Activated B cell treated with CpG ODN at 0.5 μM for 24 hours (primary cell): ENCODE data around the gene GNB3. TPM values are rescaled to one million over a fixed set of nuclear protein-coding genes. Genes with fewer than 3 reads are reported as not detected.

ENCODE experiments used
- ATAC-seq: fragments of 200-7000 bp; cut with Tn5 transposase; one replicate; pipeline ENCODE4 v1.10.0; 2021; ENCODE audit warnings: low read depth, mild to moderate bottlenecking, moderate library complexity
- CTCF ChIA-PET: fragments of 350-600 bp; sonication (Branson Sonifier 250); formaldehyde crosslinking; loops from one replicate; lab custom pipeline; 2021; ENCODE audit warnings: antibody characterized with exemption; lab: Charles Lee
- POLR2A ChIA-PET: fragments of 350-600 bp; sonication (Branson Sonifier 250); formaldehyde crosslinking; loops from one replicate; lab custom pipeline; 2021; ENCODE audit warnings: antibody characterized with exemption; lab: Charles Lee
- DNase-seq: peaks from one replicate; pipeline ENCODE4 v3.0.0; 2022
- H3K27ac Mint-ChIP-seq: one replicate; pipeline ENCODE4 v1.8.0; 2020; ENCODE audit warnings: mixed read lengths
- H3K27me3 Mint-ChIP-seq: one replicate; pipeline ENCODE4 v1.8.0; 2021; ENCODE audit warnings: mixed read lengths
- H3K36me3 Mint-ChIP-seq: one replicate; pipeline ENCODE4 v1.8.0; 2021; ENCODE audit warnings: low read depth, mixed read lengths
- H3K4me1 Mint-ChIP-seq: one replicate; pipeline ENCODE4 v1.8.0; 2021; ENCODE audit warnings: mixed read lengths
- H3K4me3 Mint-ChIP-seq: one replicate; pipeline ENCODE4 v1.8.0; 2020; ENCODE audit warnings: mild to moderate bottlenecking, mixed read lengths
- H3K9me3 Mint-ChIP-seq: one replicate; pipeline ENCODE4 v1.8.0; 2020; ENCODE audit warnings: mixed read lengths
- intact Hi-C: fragments of 100-400 bp; cut with micrococcal nuclease; formaldehyde crosslinking; loops from one replicate; pipeline ENCODE4 v1.15.1; 2024
- total RNA-seq: library from RNA; stranded (reverse); gene quantifications from 2 replicates; pipeline ENCODE4 v1.2.3, GENCODE V29; 2022
- TF ChIP-seq, protein P1 (sequence below): fragments of 200-600 bp; IDR thresholded peaks from one replicate; pipeline ENCODE4 v1.8.0; 2022; ENCODE audit warnings: antibody characterized with exemption, mild to moderate bottlenecking

The GNB3 gene
- total RNA-seq, 1 donor from 2014 or later, result 0.60 TPM

DNA sequence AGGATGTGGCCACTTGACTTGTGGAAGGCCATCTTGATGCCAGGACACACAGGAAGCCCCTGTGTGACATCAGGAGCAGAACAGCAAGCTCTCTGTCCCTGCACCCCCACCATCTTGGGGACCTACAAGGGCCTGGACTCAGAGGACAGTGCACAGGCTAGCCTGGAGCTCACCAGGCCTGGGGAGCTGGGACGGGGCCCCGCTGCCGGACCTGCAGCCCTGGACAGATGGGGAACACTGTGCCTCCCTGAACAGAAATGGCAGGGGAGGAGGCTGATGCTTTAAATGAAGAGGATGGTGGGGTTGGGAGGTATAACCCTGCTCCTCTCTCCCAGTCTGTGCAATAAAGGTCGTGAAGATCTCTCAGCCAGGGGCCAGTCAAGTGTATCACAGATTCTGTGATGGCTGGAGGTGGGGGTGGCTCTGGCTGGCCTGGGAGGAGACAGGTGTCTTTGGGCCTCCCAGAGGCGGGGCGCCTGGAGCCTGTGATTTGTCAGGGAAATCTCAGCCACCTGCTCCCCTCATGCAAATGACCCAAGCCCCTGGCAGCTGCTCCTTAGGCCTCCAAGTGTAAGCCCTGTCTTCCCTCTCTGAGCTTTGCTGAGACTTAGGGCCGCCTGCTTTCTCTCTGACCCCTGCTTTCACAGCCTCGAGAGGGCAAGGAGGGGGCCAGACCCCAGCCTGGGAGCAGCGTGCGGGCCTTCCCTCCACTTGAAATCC lies 1.1 kb upstream of the GNB3 start:
- Mint-ChIP-seq H3K27me3 (peaks cover 2% of the 10 kb centered on the region), H3K36me3 (no peaks in the 10 kb centered on the region), H3K27ac (peak overlapping the region; percentile 41), H3K4me3 (no peak overlapping the region), H3K9me3 (no peaks in the 10 kb centered on the region), H3K4me1 (peaks cover 14% of the 10 kb centered on the region)
- DNase-seq (no peak), ATAC-seq (peak; percentile 78)
- POLR2A ChIA-PET, result interaction anchor here (0.5 to 3.5 kb wide), 6 partner anchors 9 to 384 kb away, joined by 3 to 15 read pairs (median 4); partner anchors contain the start of genes CDCA3, MLF2 and USP5
- CTCF ChIA-PET, result interaction anchor here (0.6 to 1.7 kb wide), 3 partner anchors 9 to 107 kb away, joined by 3 to 5 read pairs (median 5); partner anchors contain the start of gene SPSB2
- intact Hi-C loops, result no loop called here
- TF ChIP-seq, protein P1, sequence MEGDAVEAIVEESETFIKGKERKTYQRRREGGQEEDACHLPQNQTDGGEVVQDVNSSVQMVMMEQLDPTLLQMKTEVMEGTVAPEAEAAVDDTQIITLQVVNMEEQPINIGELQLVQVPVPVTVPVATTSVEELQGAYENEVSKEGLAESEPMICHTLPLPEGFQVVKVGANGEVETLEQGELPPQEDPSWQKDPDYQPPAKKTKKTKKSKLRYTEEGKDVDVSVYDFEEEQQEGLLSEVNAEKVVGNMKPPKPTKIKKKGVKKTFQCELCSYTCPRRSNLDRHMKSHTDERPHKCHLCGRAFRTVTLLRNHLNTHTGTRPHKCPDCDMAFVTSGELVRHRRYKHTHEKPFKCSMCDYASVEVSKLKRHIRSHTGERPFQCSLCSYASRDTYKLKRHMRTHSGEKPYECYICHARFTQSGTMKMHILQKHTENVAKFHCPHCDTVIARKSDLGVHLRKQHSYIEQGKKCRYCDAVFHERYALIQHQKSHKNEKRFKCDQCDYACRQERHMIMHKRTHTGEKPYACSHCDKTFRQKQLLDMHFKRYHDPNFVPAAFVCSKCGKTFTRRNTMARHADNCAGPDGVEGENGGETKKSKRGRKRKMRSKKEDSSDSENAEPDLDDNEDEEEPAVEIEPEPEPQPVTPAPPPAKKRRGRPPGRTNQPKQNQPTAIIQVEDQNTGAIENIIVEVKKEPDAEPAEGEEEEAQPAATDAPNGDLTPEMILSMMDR, result no peak

DNA sequence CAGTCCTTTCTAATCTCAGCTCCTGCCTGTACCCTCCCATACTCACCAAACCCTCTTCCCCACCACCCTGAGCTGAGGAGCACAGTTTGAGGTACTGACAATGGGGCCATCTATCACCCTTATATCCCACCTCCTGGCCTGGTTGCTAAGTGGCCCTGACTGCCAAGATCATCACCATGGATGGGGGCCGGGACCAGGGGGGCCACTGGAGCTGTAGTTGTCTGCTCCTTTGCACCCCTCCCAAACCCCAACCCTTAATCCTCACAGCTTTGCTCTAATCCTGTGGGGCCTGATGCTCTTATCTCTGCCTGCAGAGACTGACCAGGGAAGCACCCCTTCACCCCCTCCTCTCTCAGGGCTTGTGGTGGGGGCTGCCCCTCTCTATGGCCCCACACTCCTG lies 395 bp upstream of the GNB3 start:
- peaks cover 2% of the 10 kb centered on the region for H3K27me3 Mint-ChIP-seq
- POLR2A ChIA-PET, result interaction anchor here (0.6 to 3.5 kb wide), 4 partner anchors 8 to 839 kb away, joined by 3 to 15 read pairs (median 4); partner anchors contain the start of genes CDCA3 and USP5
- ATAC-seq (no peak), DNase-seq (no peak)
- H3K4me1 Mint-ChIP-seq, result peaks cover 14% of the 10 kb centered on the region
- no peak overlapping the region for H3K4me3 Mint-ChIP-seq
- H3K9me3 Mint-ChIP-seq, result no peaks in the 10 kb centered on the region
- intact Hi-C loops, result no loop called here
- H3K36me3 Mint-ChIP-seq, result no peaks in the 10 kb centered on the region
- TF ChIP-seq, protein P1, result no peak
- CTCF ChIA-PET, result interaction anchor here (1.6 to 1.7 kb wide), 2 partner anchors 9 to 33 kb away, joined by 5 read pairs; partner anchors contain the start of gene SPSB2
- peak overlapping the region; percentile 41 for H3K27ac Mint-ChIP-seq

DNA sequence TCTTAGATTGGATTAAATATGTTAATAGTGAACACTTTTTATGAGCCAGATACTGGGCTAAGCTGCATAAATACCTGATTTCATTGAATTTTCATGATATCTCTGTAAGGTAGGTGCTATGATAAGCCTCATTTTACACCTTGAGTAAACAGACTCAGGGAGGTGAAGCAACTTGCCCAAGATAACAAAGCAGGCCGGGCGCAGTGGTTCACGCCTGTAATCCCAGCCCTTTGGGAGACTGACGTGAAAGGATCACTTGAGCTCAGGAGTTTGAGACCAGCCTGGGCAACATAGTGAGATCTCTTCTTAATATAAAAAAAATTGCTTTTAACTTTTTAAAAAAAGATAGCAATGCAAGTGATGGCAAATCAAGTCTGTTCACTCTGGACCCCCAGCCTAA lies 1.4 kb downstream of the GNB3 start:
- CTCF ChIA-PET, result interaction anchor here (0.6 kb wide), 1 partner anchor 19 kb away, joined by 3 read pairs; no protein-coding TSS in a partner anchor
- H3K4me1 Mint-ChIP-seq, result peaks cover 14% of the 10 kb centered on the region
- POLR2A ChIA-PET, result interaction anchor here (0.6 to 1.5 kb wide), 2 partner anchors 9 to 1226 kb away, joined by 5 read pairs; partner anchors contain the start of gene CDCA3
- H3K27me3 Mint-ChIP-seq, result peaks cover 2% of the 10 kb centered on the region
- intact Hi-C loops, result no loop called here
- DNase-seq (no peak), ATAC-seq (no peak)
- H3K4me3 Mint-ChIP-seq, result no peak overlapping the region
- TF ChIP-seq, protein P1, result no peak
- H3K27ac Mint-ChIP-seq, result no peak overlapping the region
- no peaks in the 10 kb centered on the region for H3K36me3 Mint-ChIP-seq
- H3K9me3 Mint-ChIP-seq, result no peaks in the 10 kb centered on the region

DNA sequence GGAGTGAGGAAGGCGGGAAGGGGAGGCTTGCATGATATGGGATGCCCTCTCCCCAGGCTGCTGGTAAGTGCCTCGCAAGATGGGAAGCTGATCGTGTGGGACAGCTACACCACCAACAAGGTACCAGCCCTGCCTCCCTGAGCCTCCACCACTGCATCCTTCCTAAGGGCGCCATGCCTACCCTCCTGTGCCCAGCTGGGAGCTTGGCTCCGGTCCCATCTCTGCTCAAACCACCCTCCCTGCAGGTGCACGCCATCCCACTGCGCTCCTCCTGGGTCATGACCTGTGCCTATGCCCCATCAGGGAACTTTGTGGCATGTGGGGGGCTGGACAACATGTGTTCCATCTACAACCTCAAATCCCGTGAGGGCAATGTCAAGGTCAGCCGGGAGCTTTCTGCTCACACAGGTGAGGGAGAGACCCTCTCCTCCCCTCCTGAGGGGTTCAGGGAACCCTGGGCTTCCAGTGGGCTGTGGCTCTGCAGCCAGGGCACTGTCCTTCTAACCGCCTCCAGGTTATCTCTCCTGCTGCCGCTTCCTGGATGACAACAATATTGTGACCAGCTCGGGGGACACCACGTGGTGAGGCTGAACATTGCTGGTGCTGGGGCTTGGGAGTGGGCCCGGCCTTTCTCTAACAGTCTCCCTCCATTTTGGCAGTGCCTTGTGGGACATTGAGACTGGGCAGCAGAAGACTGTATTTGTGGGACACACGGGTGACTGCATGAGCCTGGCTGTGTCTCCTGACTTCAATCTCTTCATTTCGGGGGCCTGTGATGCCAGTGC lies 2.6 kb downstream of the GNB3 start:
- ChIA-PET POLR2A (interaction anchor here (1.5 kb wide), 1 partner anchor 8 kb away, joined by 5 read pairs; the partner anchor contains the start of gene CDCA3), CTCF (no interaction called here)
- peaks cover 14% of the 10 kb centered on the region for H3K4me1 Mint-ChIP-seq
- no peak for ATAC-seq
- H3K9me3 Mint-ChIP-seq, result no peaks in the 10 kb centered on the region
- H3K27ac Mint-ChIP-seq, result peak overlapping the region; percentile 18
- H3K4me3 Mint-ChIP-seq, result no peak overlapping the region
- intact Hi-C loops, result no loop called here
- TF ChIP-seq, protein P1, result no peak
- DNase-seq, result no peak
- H3K36me3 Mint-ChIP-seq, result no peaks in the 10 kb centered on the region
- H3K27me3 Mint-ChIP-seq, result peaks cover under 1% of the 10 kb centered on the region
